Liver (tissue), 9 donors: ENCODE measurements around the gene LY86. TPM values are rescaled to one million over a fixed set of nuclear protein-coding genes. Genes with fewer than 3 reads are reported as not detected.

Experiments
- DNase-seq: peaks from one replicate; pipeline ENCODE4 v3.0.0-alpha.2; 2017; ENCODE audit warnings: low spot score
- H3K27ac ChIP-seq, 2 donors: one replicate each; pipeline ENCODE4 v1.7.0; 2013; ENCODE audit warnings: inconsistent platforms in 2 of 2, low read length in 2 of 2, control low read depth in 1 of 2, low read depth in 1 of 2, mild to moderate bottlenecking in 1 of 2
- H3K27me3 ChIP-seq, 4 donors: one replicate each; pipeline versions ENCODE4 v1.6.1 to v1.7.0; 2013; ENCODE audit warnings: low read length in 3 of 4, inconsistent platforms in 1 of 4, mild to moderate bottlenecking in 1 of 4, moderate library complexity in 1 of 4; ENCODE audit not compliant: control insufficient read depth in 4 of 4, insufficient read depth in 4 of 4
- H3K36me3 ChIP-seq, 4 donors: one replicate each; pipeline versions ENCODE4 v1.6.1 to v1.7.0; 2013; ENCODE audit warnings: low read length in 3 of 4, mild to moderate bottlenecking in 3 of 4, low read depth in 1 of 4, moderate library complexity in 1 of 4; ENCODE audit not compliant: control insufficient read depth in 4 of 4, insufficient read depth in 3 of 4
- H3K4me1 ChIP-seq, 4 donors: one replicate each; pipeline versions ENCODE4 v1.6.1 to v1.7.0; 2013; ENCODE audit warnings: low read length in 3 of 4, mild to moderate bottlenecking in 3 of 4, moderate library complexity in 1 of 4; ENCODE audit not compliant: control insufficient read depth in 4 of 4, insufficient read depth in 4 of 4
- H3K4me3 ChIP-seq, 3 donors: one replicate each; pipeline versions ENCODE4 v1.6.1 to v1.7.0; 2013; ENCODE audit warnings: low read length in 3 of 3, control low read depth in 1 of 3, low read depth in 1 of 3, mild to moderate bottlenecking in 1 of 3
- H3K9ac ChIP-seq, 2 donors: one replicate each; pipeline ENCODE4 v1.7.0; 2013; ENCODE audit warnings: low read length in 2 of 2, mild to moderate bottlenecking in 2 of 2, moderate library complexity in 2 of 2, control low read depth in 1 of 2, low read depth in 1 of 2
- H3K9me3 ChIP-seq, 4 donors: one replicate each; pipeline versions ENCODE4 v1.6.1 to v1.7.0; 2013; ENCODE audit warnings: low read length in 3 of 4; ENCODE audit not compliant: control insufficient read depth in 4 of 4
- EGR1 ChIP-seq, 2 donors: IDR thresholded peaks; 2 replicates each; pipeline ENCODE4 v1.6.1; 2016 to 2018; ENCODE audit warnings: antibody characterized with exemption in 2 of 2, low read depth in 2 of 2
- GABPA ChIP-seq, 2 donors: IDR thresholded peaks in 1 of 2; conservative IDR thresholded peaks in 1 of 2; 2 replicates each; pipeline ENCODE4 v1.6.1; 2016; ENCODE audit warnings: antibody characterized with exemption in 2 of 2, mild to moderate bottlenecking in 1 of 2, moderate library complexity in 1 of 2
- HNF4A ChIP-seq, 2 donors: conservative IDR thresholded peaks; 2 replicates each; pipeline ENCODE4 v1.6.1; 2016; ENCODE audit warnings: antibody characterized with exemption in 2 of 2, mild to moderate bottlenecking in 2 of 2
- HNF4G ChIP-seq: IDR thresholded peaks from 2 replicates; pipeline ENCODE4 v1.6.1; 2016; ENCODE audit warnings: antibody characterized with exemption
- JUND ChIP-seq, 2 donors: IDR thresholded peaks; 2 replicates each; pipeline ENCODE4 v1.6.1; 2016; ENCODE audit warnings: antibody characterized with exemption in 2 of 2
- NR2F2 ChIP-seq: IDR thresholded peaks from 2 replicates; pipeline ENCODE4 v1.6.1; 2016; ENCODE audit warnings: antibody characterized with exemption
- RAD21 ChIP-seq, 2 donors: IDR thresholded peaks; 2 replicates each; pipeline ENCODE4 v1.6.1; 2016; ENCODE audit warnings: antibody characterized with exemption in 2 of 2, mild to moderate bottlenecking in 2 of 2
- RXRA ChIP-seq, 2 donors: IDR thresholded peaks; 2 replicates each; pipeline ENCODE4 v1.6.1; 2017 to 2018; ENCODE audit warnings: antibody characterized with exemption in 2 of 2, mild to moderate bottlenecking in 1 of 2
- SP1 ChIP-seq: IDR thresholded peaks from 2 replicates; pipeline ENCODE4 v1.6.1; 2018; ENCODE audit warnings: antibody characterized with exemption, mild to moderate bottlenecking
- TAF1 ChIP-seq: conservative IDR thresholded peaks from 2 replicates; pipeline ENCODE4 v1.6.1; 2016; ENCODE audit warnings: antibody characterized with exemption, mild to moderate bottlenecking
- YY1 ChIP-seq: IDR thresholded peaks from 2 replicates; pipeline ENCODE4 v1.6.1; 2016; ENCODE audit warnings: antibody characterized with exemption, mild to moderate bottlenecking
- WGBS: extraction: QIAGEN DNeasy Blood & Tissue Kit; methylation state at CpG from one replicate; pipeline ENCODE4 v1.1.7; 2013; 5-methylcytosine and 5-hydroxymethylcytosine counted together
- polyA plus RNA-seq, 2 donors: library from polyadenylated mRNA; stranded (reverse) in 1 of 2; unstranded in 1 of 2; fragments of 200-250 nt in 1 of 2; fragments of >200 nt in 1 of 2; fragmentation: Nextera tagmentation in 1 of 2; extraction: Ambion mirVana in 1 of 2; gene quantifications; one replicate each; pipeline versions ENCODE4 v1.2.1 to v1.2.3, GENCODE V29; 2013 to 2015
- total RNA-seq, 2 donors: library from RNA; depleted of rRNA; stranded (reverse); fragments of >200 nt; gene quantifications; one replicate each; pipeline ENCODE4 v1.2.3, GENCODE V29; 2014
- TF ChIP-seq, protein P1 (sequence below): fragments of 150-350 bp; IDR thresholded peaks from 2 replicates; pipeline ENCODE4 v1.5.1; 2017; ENCODE audit warnings: improper control_type of control experiment, low read depth, low read length; ENCODE audit not compliant: missing input control
- TF ChIP-seq, protein P2 (sequence below): IDR thresholded peaks from 2 replicates; pipeline ENCODE4 v1.6.1; 2016; ENCODE audit warnings: antibody characterized with exemption
- TF ChIP-seq, protein P3 (sequence below): IDR thresholded peaks from 2 replicates; pipeline ENCODE4 v1.6.1; 2016; ENCODE audit warnings: antibody characterized with exemption
- TF ChIP-seq, protein P4 (sequence below): IDR thresholded peaks from 2 replicates; pipeline ENCODE4 v1.6.1; 2016; ENCODE audit warnings: antibody characterized with exemption, mild to moderate bottlenecking
- donor health status: healthy.
- donor health status: healthy.
- donor health status: healthy.
- donor health status: healthy.
- donor health status: healthy.

LY86 gene
- total and polyA plus RNA-seq, 4 donors, result 1.4 to 7.8 (median 3.7) TPM

DNA sequence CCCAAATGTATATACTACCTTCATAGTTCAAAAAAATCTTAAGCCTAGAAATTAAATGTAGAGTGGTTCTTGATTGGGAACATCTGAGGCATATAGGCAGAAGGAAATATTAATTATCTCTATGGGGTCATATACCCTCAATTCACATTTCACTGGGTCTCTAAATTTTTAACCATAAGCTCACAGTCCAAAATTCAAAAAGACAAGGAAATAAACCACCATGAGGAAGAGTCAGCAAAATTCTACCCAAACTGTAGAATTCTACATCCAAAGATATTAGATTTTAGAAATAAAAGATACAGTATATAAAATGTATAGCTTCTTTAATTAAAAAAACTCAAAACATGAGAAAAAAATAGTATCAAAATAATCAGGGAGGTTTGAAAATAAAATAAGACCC is 15.5 kb downstream of the LY86 start:
- H3K9me3 ChIP-seq, result peaks cover 0 to 3% (median 0%) of the 10 kb centered on the region in 4 donors
- no peak overlapping the region for H3K9ac ChIP-seq
- H3K36me3 ChIP-seq, result no peaks in the 10 kb centered on the region
- no peak overlapping the region for H3K4me3 ChIP-seq
- DNase-seq, result no peak
- TF ChIP-seq, protein P1, sequence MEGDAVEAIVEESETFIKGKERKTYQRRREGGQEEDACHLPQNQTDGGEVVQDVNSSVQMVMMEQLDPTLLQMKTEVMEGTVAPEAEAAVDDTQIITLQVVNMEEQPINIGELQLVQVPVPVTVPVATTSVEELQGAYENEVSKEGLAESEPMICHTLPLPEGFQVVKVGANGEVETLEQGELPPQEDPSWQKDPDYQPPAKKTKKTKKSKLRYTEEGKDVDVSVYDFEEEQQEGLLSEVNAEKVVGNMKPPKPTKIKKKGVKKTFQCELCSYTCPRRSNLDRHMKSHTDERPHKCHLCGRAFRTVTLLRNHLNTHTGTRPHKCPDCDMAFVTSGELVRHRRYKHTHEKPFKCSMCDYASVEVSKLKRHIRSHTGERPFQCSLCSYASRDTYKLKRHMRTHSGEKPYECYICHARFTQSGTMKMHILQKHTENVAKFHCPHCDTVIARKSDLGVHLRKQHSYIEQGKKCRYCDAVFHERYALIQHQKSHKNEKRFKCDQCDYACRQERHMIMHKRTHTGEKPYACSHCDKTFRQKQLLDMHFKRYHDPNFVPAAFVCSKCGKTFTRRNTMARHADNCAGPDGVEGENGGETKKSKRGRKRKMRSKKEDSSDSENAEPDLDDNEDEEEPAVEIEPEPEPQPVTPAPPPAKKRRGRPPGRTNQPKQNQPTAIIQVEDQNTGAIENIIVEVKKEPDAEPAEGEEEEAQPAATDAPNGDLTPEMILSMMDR, result no peak
- TF ChIP-seq EGR1 (IDR thresholded peaks at IDR 0.05; ENCODE audit: low read depth in 2 of 2) (no peak), NR2F2 (no peak), RXRA (IDR thresholded peaks at IDR 0.05) (no peak), JUND (IDR thresholded peaks at IDR 0.05) (no peak), HNF4A (conservative IDR thresholded peaks at IDR 0.05) (no peak)
- TF ChIP-seq, protein P2, sequence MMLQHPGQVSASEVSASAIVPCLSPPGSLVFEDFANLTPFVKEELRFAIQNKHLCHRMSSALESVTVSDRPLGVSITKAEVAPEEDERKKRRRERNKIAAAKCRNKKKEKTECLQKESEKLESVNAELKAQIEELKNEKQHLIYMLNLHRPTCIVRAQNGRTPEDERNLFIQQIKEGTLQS, result no peak
- no peak overlapping the region for H3K27ac ChIP-seq
- H3K4me1 ChIP-seq, result no peaks in the 10 kb centered on the region
- H3K27me3 ChIP-seq, result no peaks in the 10 kb centered on the region

DNA sequence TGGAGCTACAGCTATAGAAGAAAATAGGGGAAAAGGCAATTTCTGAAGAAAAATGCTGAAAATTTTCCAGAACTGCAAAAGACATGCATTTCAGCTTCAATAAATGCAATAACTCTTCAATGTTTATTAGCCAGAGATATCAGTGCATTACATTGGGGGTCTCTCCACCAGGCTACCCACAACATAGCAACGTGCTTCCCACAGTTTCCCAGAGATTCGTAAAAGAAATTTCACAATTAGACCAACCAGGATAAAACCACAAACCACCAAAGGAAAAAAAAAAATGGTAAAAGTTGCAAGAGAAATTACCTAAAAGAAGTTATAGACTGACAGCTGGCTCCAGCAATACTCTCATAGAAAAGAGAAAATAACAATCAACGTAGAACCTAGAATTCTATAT is 16.0 kb downstream of the LY86 start:
- DNase-seq, result no peak
- Histone ChIP-seq H3K4me1 (no peaks in the 10 kb centered on the region), H3K9me3 (peaks cover 0 to 3% (median 0%) of the 10 kb centered on the region in 4 donors), H3K36me3 (no peaks in the 10 kb centered on the region), H3K4me3 (no peak overlapping the region), H3K27ac (no peak overlapping the region), H3K9ac (no peak overlapping the region), H3K27me3 (no peaks in the 10 kb centered on the region)
- 62% methylated on average over 3 of the region's 3 CpGs for WGBS
- TF ChIP-seq GABPA (IDR thresholded peaks at IDR 0.05 in 1 of 2, conservative IDR thresholded peaks at IDR 0.05 in 1 of 2), result no peak
- TF ChIP-seq EGR1 (IDR thresholded peaks at IDR 0.05; ENCODE audit: low read depth in 2 of 2), result no peak
- no peak for TF ChIP-seq NR2F2
- TF ChIP-seq, protein P3, sequence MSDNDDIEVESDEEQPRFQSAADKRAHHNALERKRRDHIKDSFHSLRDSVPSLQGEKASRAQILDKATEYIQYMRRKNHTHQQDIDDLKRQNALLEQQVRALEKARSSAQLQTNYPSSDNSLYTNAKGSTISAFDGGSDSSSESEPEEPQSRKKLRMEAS, result no peak
- no peak for TF ChIP-seq RAD21 (IDR thresholded peaks at IDR 0.05)
- no peak for TF ChIP-seq TAF1
- no peak for TF ChIP-seq HNF4G
- TF ChIP-seq SP1, result no peak

DNA sequence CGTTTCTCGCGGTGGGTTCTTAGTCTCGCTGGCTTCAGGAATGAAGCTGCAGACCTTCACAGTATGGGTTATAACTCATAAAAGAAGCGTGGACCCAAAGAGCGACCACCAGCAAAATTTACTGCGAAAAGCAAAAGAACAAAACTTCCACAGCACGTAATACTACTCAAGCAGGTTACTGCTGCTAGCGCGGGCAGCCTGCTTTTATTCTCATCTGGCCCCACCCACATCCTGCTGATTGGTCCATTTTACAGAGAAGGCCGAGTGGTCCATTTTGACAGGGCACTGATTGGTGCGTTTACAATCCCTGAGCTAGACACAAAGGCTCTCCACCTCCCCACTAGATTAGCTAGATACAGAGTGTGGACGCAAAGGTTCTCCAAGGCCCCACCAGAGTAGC is 17.4 kb downstream of the LY86 start:
- TF ChIP-seq HNF4G (no peak), NR2F2 (no peak), EGR1 (IDR thresholded peaks at IDR 0.05; ENCODE audit: low read depth in 2 of 2) (no peak), YY1 (no peak), JUND (IDR thresholded peaks at IDR 0.05) (no peak), TAF1 (no peak), GABPA (IDR thresholded peaks at IDR 0.05 in 1 of 2, conservative IDR thresholded peaks at IDR 0.05 in 1 of 2) (no peak)
- TF ChIP-seq, protein P1, result no peak
- TF ChIP-seq, protein P3, result no peak
- TF ChIP-seq, protein P4, sequence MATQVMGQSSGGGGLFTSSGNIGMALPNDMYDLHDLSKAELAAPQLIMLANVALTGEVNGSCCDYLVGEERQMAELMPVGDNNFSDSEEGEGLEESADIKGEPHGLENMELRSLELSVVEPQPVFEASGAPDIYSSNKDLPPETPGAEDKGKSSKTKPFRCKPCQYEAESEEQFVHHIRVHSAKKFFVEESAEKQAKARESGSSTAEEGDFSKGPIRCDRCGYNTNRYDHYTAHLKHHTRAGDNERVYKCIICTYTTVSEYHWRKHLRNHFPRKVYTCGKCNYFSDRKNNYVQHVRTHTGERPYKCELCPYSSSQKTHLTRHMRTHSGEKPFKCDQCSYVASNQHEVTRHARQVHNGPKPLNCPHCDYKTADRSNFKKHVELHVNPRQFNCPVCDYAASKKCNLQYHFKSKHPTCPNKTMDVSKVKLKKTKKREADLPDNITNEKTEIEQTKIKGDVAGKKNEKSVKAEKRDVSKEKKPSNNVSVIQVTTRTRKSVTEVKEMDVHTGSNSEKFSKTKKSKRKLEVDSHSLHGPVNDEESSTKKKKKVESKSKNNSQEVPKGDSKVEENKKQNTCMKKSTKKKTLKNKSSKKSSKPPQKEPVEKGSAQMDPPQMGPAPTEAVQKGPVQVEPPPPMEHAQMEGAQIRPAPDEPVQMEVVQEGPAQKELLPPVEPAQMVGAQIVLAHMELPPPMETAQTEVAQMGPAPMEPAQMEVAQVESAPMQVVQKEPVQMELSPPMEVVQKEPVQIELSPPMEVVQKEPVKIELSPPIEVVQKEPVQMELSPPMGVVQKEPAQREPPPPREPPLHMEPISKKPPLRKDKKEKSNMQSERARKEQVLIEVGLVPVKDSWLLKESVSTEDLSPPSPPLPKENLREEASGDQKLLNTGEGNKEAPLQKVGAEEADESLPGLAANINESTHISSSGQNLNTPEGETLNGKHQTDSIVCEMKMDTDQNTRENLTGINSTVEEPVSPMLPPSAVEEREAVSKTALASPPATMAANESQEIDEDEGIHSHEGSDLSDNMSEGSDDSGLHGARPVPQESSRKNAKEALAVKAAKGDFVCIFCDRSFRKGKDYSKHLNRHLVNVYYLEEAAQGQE, result no peak
- H3K4me3 ChIP-seq, result no peak overlapping the region
- no peak overlapping the region for H3K9ac ChIP-seq
- 86% methylated on average over 13 of the region's 13 CpGs for WGBS
- no peaks in the 10 kb centered on the region for H3K36me3 ChIP-seq
- peaks cover 0 to 3% (median 0%) of the 10 kb centered on the region in 4 donors for H3K9me3 ChIP-seq
- no peaks in the 10 kb centered on the region for H3K4me1 ChIP-seq
- H3K27ac ChIP-seq, result no peak overlapping the region
- no peaks in the 10 kb centered on the region for H3K27me3 ChIP-seq
- no peak for DNase-seq
